ENCODE measurements around the gene ACTN2.

- TF ChIP-seq CTCF (IDR thresholded peaks at IDR 0.05; ENCODE audit: insufficient read depth, low read length, poor library complexity, severe bottlenecking) = no peak
- TF ChIP-seq EZH2phosphoT487 (conservative IDR thresholded peaks at IDR 0.05; ENCODE audit: low read length) = no peak
Observed at GRCh38 chr1:236757640-236758039, 71.3 kb downstream of the ACTN2 start.
